Prostate gland (tissue), 2 donors: ENCODE results near the gene C2CD4C.

Experiments used
- POLR2AphosphoS5 ChIP-seq: sonication (generic); formaldehyde crosslinking; IDR thresholded peaks from one replicate; pipeline ENCODE4 v1.6.1; 2017; ENCODE audit warnings: antibody characterized with exemption
- TF ChIP-seq, protein P1 (sequence below), 4 experiments: fragments of 200-600 bp in 2 of 4; fragments of 450-650 bp in 2 of 4; sonication (generic) in 2 of 4; IDR thresholded peaks; 1 replicate in 3 of 4; 2 replicates in 1 of 4; pipeline ENCODE4 v1.5.1; 2016 to 2019; ENCODE audit warnings: antibody characterized with exemption in 4 of 4, mild to moderate bottlenecking in 2 of 4, moderate library complexity in 2 of 4

- TF ChIP-seq, protein P1, sequence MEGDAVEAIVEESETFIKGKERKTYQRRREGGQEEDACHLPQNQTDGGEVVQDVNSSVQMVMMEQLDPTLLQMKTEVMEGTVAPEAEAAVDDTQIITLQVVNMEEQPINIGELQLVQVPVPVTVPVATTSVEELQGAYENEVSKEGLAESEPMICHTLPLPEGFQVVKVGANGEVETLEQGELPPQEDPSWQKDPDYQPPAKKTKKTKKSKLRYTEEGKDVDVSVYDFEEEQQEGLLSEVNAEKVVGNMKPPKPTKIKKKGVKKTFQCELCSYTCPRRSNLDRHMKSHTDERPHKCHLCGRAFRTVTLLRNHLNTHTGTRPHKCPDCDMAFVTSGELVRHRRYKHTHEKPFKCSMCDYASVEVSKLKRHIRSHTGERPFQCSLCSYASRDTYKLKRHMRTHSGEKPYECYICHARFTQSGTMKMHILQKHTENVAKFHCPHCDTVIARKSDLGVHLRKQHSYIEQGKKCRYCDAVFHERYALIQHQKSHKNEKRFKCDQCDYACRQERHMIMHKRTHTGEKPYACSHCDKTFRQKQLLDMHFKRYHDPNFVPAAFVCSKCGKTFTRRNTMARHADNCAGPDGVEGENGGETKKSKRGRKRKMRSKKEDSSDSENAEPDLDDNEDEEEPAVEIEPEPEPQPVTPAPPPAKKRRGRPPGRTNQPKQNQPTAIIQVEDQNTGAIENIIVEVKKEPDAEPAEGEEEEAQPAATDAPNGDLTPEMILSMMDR (IDR thresholded peaks at IDR 0.05) = no peak
- TF ChIP-seq POLR2AphosphoS5 = no peak
Measured at GRCh38 chr19:408441-408901, 476 bp downstream of the C2CD4C start.
